H9 (cell line): Measurements from ENCODE around the gene ATXN7L3. TPM values are rescaled to one million over a fixed set of nuclear protein-coding genes. Genes with fewer than 3 reads are reported as not detected.

Experiments
- DNase-seq: peaks from one replicate; pipeline ENCODE4 v3.0.0-alpha.2; 2017
- H2AFZ ChIP-seq: one replicate; pipeline ENCODE4 v1.6.1; 2013; ENCODE audit warnings: mild to moderate bottlenecking, low read length, control low read depth, moderate library complexity
- H2AK5ac ChIP-seq: 2 replicates; pipeline ENCODE4 v1.6.1; 2013; ENCODE audit warnings: low read length, control low read depth, mixed read lengths; ENCODE audit not compliant: insufficient read length
- H2BK120ac ChIP-seq: one replicate; pipeline ENCODE4 v1.6.1; 2013; ENCODE audit warnings: low read depth, mild to moderate bottlenecking, low read length, control low read depth, inconsistent platforms; ENCODE audit not compliant: poor library complexity, severe bottlenecking
- H2BK12ac ChIP-seq: 2 replicates; pipeline ENCODE4 v1.6.1; 2013; ENCODE audit warnings: low read length, control low read depth, mixed read lengths, low read depth; ENCODE audit not compliant: insufficient read length
- H2BK15ac ChIP-seq: 2 replicates; pipeline ENCODE4 v1.6.1; 2013; ENCODE audit warnings: low read depth, low read length, control low read depth
- H2BK20ac ChIP-seq: one replicate; pipeline ENCODE4 v1.6.1; 2013; ENCODE audit warnings: low read depth, mild to moderate bottlenecking, low read length, control low read depth, inconsistent platforms; ENCODE audit not compliant: poor library complexity, severe bottlenecking
- H2BK5ac ChIP-seq: 2 replicates; pipeline ENCODE4 v1.6.1; 2013; ENCODE audit warnings: low read length, control low read depth, mixed read lengths; ENCODE audit not compliant: insufficient read length
- H3K14ac ChIP-seq: 2 replicates; pipeline ENCODE4 v1.6.1; 2013; ENCODE audit warnings: low read length, control low read depth; ENCODE audit not compliant: insufficient read depth
- H3K18ac ChIP-seq: 2 replicates; pipeline ENCODE4 v1.6.1; 2013; ENCODE audit warnings: low read depth, mild to moderate bottlenecking, mixed read lengths, low read length, control low read depth; ENCODE audit not compliant: insufficient read length
- H3K23ac ChIP-seq: 2 replicates; pipeline ENCODE4 v1.6.1; 2013; ENCODE audit warnings: low read length, control low read depth, mixed read lengths, low read depth; ENCODE audit not compliant: insufficient read length
- H3K23me2 ChIP-seq: 2 replicates; pipeline ENCODE4 v1.6.1; 2013; ENCODE audit warnings: low read depth, mild to moderate bottlenecking, mixed read lengths, low read length, control low read depth; ENCODE audit not compliant: insufficient read length, poor library complexity, severe bottlenecking
- H3K27ac ChIP-seq: 2 replicates; pipeline ENCODE4 v1.5.1; 2013; ENCODE audit warnings: low read length, control low read depth, mixed read lengths, low read depth; ENCODE audit not compliant: insufficient read length
- H3K27me3 ChIP-seq: 2 replicates; pipeline ENCODE4 v1.6.1; 2013; ENCODE audit warnings: low read length, control low read depth, inconsistent platforms; ENCODE audit not compliant: insufficient read depth
- H3K4ac ChIP-seq: 2 replicates; pipeline ENCODE4 v1.6.1; 2013; ENCODE audit warnings: low read depth, mild to moderate bottlenecking, control low read depth, inconsistent platforms, low read length, moderate library complexity
- H3K4me1 ChIP-seq: 2 replicates; pipeline ENCODE4 v1.6.1; 2013; ENCODE audit warnings: low read length, control low read depth, inconsistent platforms; ENCODE audit not compliant: insufficient read depth
- H3K4me2 ChIP-seq: 2 replicates; pipeline ENCODE4 v1.6.1; 2013; ENCODE audit warnings: low read length, control low read depth, mixed read lengths; ENCODE audit not compliant: insufficient read length, insufficient read depth
- H3K56ac ChIP-seq: 2 replicates; pipeline ENCODE4 v1.6.1; 2013; ENCODE audit warnings: low read depth, mild to moderate bottlenecking, mixed read lengths, low read length, control low read depth; ENCODE audit not compliant: insufficient read length
- H3K79me1 ChIP-seq: 2 replicates; pipeline ENCODE4 v1.6.1; 2013; ENCODE audit warnings: low read depth, mild to moderate bottlenecking, moderate library complexity, low read length, control low read depth, inconsistent platforms; ENCODE audit not compliant: insufficient read depth, poor library complexity, severe bottlenecking
- H3K79me2 ChIP-seq: 2 replicates; pipeline ENCODE4 v1.6.1; 2013; ENCODE audit warnings: low read length, control low read depth, inconsistent platforms; ENCODE audit not compliant: insufficient read depth
- H3K9ac ChIP-seq: 2 replicates; pipeline ENCODE4 v1.6.1; 2013; ENCODE audit warnings: low read length, control low read depth, mixed read lengths; ENCODE audit not compliant: insufficient read length; ENCODE audit errors: extremely low read depth
- H3K9me3 ChIP-seq: one replicate; pipeline ENCODE4 v1.6.1; 2013; ENCODE audit warnings: low read depth, low read length, inconsistent platforms; ENCODE audit not compliant: control insufficient read depth
- H3T11ph ChIP-seq: one replicate; pipeline ENCODE4 v1.6.1; 2013; ENCODE audit warnings: mild to moderate bottlenecking, low read length, control low read depth, inconsistent platforms
- H4K20me1 ChIP-seq: one replicate; pipeline ENCODE4 v1.6.1; 2013; ENCODE audit not compliant: control insufficient read depth, insufficient read length, insufficient read depth
- H4K5ac ChIP-seq: 2 replicates; pipeline ENCODE4 v1.6.1; 2013; ENCODE audit warnings: low read depth, mild to moderate bottlenecking, mixed read lengths, low read length, control low read depth; ENCODE audit not compliant: insufficient read length
- H4K8ac ChIP-seq: replicated peaks from 2 replicates; pipeline ENCODE4 v1.6.1; 2013; ENCODE audit warnings: low read length, control low read depth, mixed read lengths, low read depth; ENCODE audit not compliant: insufficient read length
- H4K91ac ChIP-seq: 2 replicates; pipeline ENCODE4 v1.6.1; 2013; ENCODE audit warnings: low read depth, mild to moderate bottlenecking, moderate library complexity, mixed read lengths, low read length, control low read depth; ENCODE audit not compliant: insufficient read length
- H3K27ac Mint-ChIP-seq, 3 experiments: 2 replicates in 2 of 3; 3 replicates in 1 of 3; pipeline ENCODE4 v1.8.0; 2020 to 2021; ENCODE audit warnings: mixed read lengths in 3 of 3, mild to moderate bottlenecking in 1 of 3, moderate library complexity in 1 of 3
- H3K27me3 Mint-ChIP-seq: 2 replicates; pipeline ENCODE4 v1.8.0; 2021; ENCODE audit warnings: low read depth, mild to moderate bottlenecking, moderate library complexity, mixed read lengths
- H3K36me3 Mint-ChIP-seq, 3 experiments: 2 replicates in 2 of 3; 3 replicates in 1 of 3; pipeline ENCODE4 v1.8.0; 2020 to 2021; ENCODE audit warnings: low read depth in 3 of 3, mixed read lengths in 3 of 3; ENCODE audit not compliant: insufficient read depth in 1 of 3
- H3K4me1 Mint-ChIP-seq, 2 experiments: 2 replicates each; pipeline ENCODE4 v1.8.0; 2020; ENCODE audit warnings: mixed read lengths in 2 of 2
- H3K4me3 Mint-ChIP-seq, 2 experiments: 2 replicates in 1 of 2; 3 replicates in 1 of 2; pipeline ENCODE4 v1.8.0; 2020 to 2021; ENCODE audit warnings: mild to moderate bottlenecking in 2 of 2, mixed read lengths in 2 of 2, moderate library complexity in 1 of 2
- H3K9me3 Mint-ChIP-seq, 2 experiments: 2 replicates in 1 of 2; 3 replicates in 1 of 2; pipeline ENCODE4 v1.8.0; 2020; ENCODE audit warnings: mild to moderate bottlenecking in 2 of 2, mixed read lengths in 2 of 2, moderate library complexity in 1 of 2
- CTCF ChIP-seq: fragments of 200-600 bp; sonication (generic); conservative IDR thresholded peaks from 3 replicates; pipeline ENCODE4 v1.8.0; 2021; ENCODE audit warnings: antibody characterized with exemption, mild to moderate bottlenecking
- WGBS: extraction: QIAGEN DNeasy Blood & Tissue Kit; methylation state at CpG from one replicate; pipeline ENCODE4 v1.1.7; 2013; ENCODE audit warnings: missing lambda C conversion rate, low lambda C conversion rate, mixed read lengths; ENCODE audit not compliant: insufficient read length; ENCODE audit errors: extremely low coverage; 5-methylcytosine and 5-hydroxymethylcytosine counted together
- total RNA-seq: library from RNA; stranded (reverse); gene quantifications from 2 replicates; pipeline ENCODE4 v1.2.1, GENCODE V29; 2021

ATXN7L3 gene
- total RNA-seq, 1 experiment from 2014 or later: 125 TPM

DNA sequence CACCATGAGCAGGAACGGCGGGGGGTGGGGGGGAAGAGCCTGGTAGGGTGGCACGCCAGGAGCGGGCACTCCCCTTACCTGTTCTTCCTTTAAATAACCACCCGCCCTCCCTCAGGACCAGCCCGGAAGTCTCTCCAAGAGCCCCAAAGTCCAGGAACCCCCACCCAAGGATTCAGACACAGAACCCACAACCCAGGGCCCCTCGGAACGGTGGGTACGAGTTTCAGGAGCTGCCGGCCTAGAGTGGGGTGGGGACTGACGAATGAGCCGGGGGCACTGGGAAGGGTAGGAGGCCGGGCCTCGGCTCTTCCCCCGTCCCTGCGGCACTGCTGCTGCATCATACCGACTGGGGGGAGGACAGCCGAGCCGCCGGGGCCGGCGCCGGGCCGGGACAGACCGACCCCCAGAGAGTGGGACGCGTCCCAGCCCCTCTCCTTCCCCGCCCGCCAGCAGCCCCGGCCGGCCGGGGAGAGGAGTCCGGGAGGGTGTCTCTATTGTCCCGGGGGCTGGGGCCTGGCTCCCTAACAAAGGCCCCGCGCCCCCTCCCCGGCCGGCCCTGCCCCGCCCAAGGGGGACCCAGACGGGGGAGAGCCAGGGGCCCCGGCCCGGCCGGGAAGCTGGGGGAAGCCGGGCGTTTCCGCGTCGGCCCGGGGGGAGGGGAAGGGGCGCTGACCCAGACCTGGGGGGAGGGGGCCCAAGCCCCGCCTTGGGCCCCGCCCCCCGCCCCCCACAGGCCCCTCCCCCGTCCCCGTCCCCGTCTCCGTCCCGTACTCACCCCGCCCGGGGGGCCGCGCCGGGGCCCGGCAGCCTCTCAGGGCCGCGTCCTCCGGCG, 747 bp downstream of the ATXN7L3 start:
- no peak overlapping the region for H2BK120ac ChIP-seq
- H3K14ac ChIP-seq: no peak overlapping the region
- peak; percentile 80 for DNase-seq
- H3K4me1 ChIP-seq: 0 out of 2 replicates have a peak, but pooled peaks cover 2% of the 10 kb centered on the region
- Mint-ChIP-seq H3K27me3 (no peaks in the 10 kb centered on the region; the same call in 1 of the 2 replicates), H3K27ac (peak overlapping the region in 1 of 3 experiments; percentile 49; a peak in 2 of 7 replicates), H3K36me3 (peaks cover 24 to 43% (median 42%) of the 10 kb centered on the region in 3 experiments; a peak in 6 of 7 replicates), H3K9me3 (no peaks in the 10 kb centered on the region), H3K4me1 (peaks cover 27% of the 10 kb centered on the region in 2 experiments), H3K4me3 (peak overlapping the region; percentile 77 to 81)
- H3K79me1 ChIP-seq: no peaks in the 10 kb centered on the region
- WGBS: no CpG with 5 or more reads among the region's 68 CpGs
- H3K27me3 ChIP-seq: no peaks in the 10 kb centered on the region
- H3K27ac ChIP-seq: no peak overlapping the region
- peak overlapping the region; percentile 54 for H3K9ac ChIP-seq
- no peak overlapping the region for H3K23ac ChIP-seq
- H2AFZ ChIP-seq: no peak overlapping the region
- no peaks in the 10 kb centered on the region for H4K20me1 ChIP-seq
- no peak overlapping the region for H4K8ac ChIP-seq
- no peak overlapping the region for H4K91ac ChIP-seq
- no peak overlapping the region for H3T11ph ChIP-seq
- H2BK15ac ChIP-seq: no peak overlapping the region
- no peak for TF ChIP-seq CTCF
- H3K4ac ChIP-seq: no peak overlapping the region
- peaks cover 6% of the 10 kb centered on the region for H3K23me2 ChIP-seq
- no peak overlapping the region for H2BK5ac ChIP-seq
- no peak overlapping the region for H3K18ac ChIP-seq
- no peak overlapping the region for H3K56ac ChIP-seq
- H3K9me3 ChIP-seq: no peaks in the 10 kb centered on the region
- no peak overlapping the region for H2BK12ac ChIP-seq
- peak overlapping the region; percentile 47 for H3K4me2 ChIP-seq
- H3K79me2 ChIP-seq: peaks cover 4% of the 10 kb centered on the region; the same call in 1 of the 2 replicates
- H4K5ac ChIP-seq: no peak overlapping the region
- no peak overlapping the region for H2AK5ac ChIP-seq
- H2BK20ac ChIP-seq: no peak overlapping the region
